Prostate gland (tissue), 2 donors: ENCODE results near the gene ZNF638. TPM values are rescaled to one million over a fixed set of nuclear protein-coding genes. Genes with fewer than 3 reads are reported as not detected.

Experiments used
- DNase-seq: peaks from one replicate; pipeline ENCODE4 v3.0.0-alpha.2; 2019; ENCODE audit warnings: low spot score
- H3K27ac ChIP-seq, 2 donors: fragments of 200-600 bp; sonication (generic); 2 replicates each; pipeline ENCODE4 v1.5.1; 2017 to 2019
- H3K27me3 ChIP-seq: fragments of 200-600 bp; sonication (generic); replicated peaks from 2 replicates; pipeline ENCODE4 v1.5.1; 2019; ENCODE audit not compliant: insufficient read depth
- H3K36me3 ChIP-seq, 2 donors: fragments of 200-600 bp; sonication (generic); 1 replicate in 1 of 2; 2 replicates in 1 of 2; pipeline versions ENCODE4 v1.5.1 to v1.8.1; 2017 to 2019
- H3K4me1 ChIP-seq: fragments of 200-600 bp; sonication (generic); replicated peaks from 2 replicates; pipeline ENCODE4 v1.5.1; 2019
- H3K4me3 ChIP-seq, 2 donors: fragments of 200-600 bp; sonication (generic); 2 replicates each; pipeline ENCODE4 v1.5.1; 2017 to 2019
- H3K9me3 ChIP-seq: fragments of 200-600 bp; sonication (generic); 2 replicates; pipeline ENCODE4 v1.5.1; 2017
- POLR2A ChIP-seq: fragments of 450-650 bp; IDR thresholded peaks from one replicate; pipeline ENCODE4 v1.6.1; 2016; ENCODE audit warnings: antibody characterized with exemption, mild to moderate bottlenecking
- POLR2AphosphoS5 ChIP-seq: sonication (generic); formaldehyde crosslinking; IDR thresholded peaks from one replicate; pipeline ENCODE4 v1.6.1; 2017; ENCODE audit warnings: antibody characterized with exemption
- WGBS: methylation state at CpG from one replicate; pipeline ENCODE4 v1.1.5; 2018; 5-methylcytosine and 5-hydroxymethylcytosine counted together
- intact Hi-C: fragments of 100-400 bp; cut with DNase I; formaldehyde crosslinking; loops from one replicate; pipeline ENCODE4 v1.14.2; 2022
- total RNA-seq, 2 donors: library from RNA; depleted of rRNA; stranded (reverse); fragments of >200 nt; gene quantifications; one replicate each; pipeline ENCODE4 v1.1.0, GENCODE V29; 2016
- TF ChIP-seq, protein P1 (sequence below), 4 experiments: fragments of 200-600 bp in 2 of 4; fragments of 450-650 bp in 2 of 4; sonication (generic) in 2 of 4; IDR thresholded peaks; 1 replicate in 3 of 4; 2 replicates in 1 of 4; pipeline ENCODE4 v1.5.1; 2016 to 2019; ENCODE audit warnings: antibody characterized with exemption in 4 of 4, mild to moderate bottlenecking in 2 of 4, moderate library complexity in 2 of 4

ZNF638 gene
- total RNA-seq, 2 donors from 2014 or later = 137 to 164 TPM

DNA sequence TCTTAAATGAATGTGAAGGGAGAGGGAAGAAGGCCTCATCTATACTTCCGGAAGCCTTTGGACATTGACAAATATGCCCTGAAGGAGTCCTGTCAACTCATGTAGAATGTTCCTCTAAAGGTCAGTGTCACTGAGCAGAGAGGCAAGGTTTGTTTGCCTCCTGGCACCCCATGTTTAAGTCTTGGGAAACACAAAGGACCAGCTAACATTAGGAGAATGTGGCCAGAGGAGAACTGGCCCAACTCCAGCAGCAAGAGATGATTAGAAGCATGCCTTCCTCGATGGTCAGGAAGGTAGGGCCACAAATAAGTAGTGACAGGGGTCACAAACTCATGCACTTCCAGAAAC lies 127.5 kb downstream of the ZNF638 start:
- WGBS = 77% methylated on average over 2 of the region's 2 CpGs
- H3K9me3 ChIP-seq = no peaks in the 10 kb centered on the region
- no peak overlapping the region for H3K4me3 ChIP-seq
- H3K36me3 ChIP-seq = no peaks in the 10 kb centered on the region
- TF ChIP-seq, protein P1, sequence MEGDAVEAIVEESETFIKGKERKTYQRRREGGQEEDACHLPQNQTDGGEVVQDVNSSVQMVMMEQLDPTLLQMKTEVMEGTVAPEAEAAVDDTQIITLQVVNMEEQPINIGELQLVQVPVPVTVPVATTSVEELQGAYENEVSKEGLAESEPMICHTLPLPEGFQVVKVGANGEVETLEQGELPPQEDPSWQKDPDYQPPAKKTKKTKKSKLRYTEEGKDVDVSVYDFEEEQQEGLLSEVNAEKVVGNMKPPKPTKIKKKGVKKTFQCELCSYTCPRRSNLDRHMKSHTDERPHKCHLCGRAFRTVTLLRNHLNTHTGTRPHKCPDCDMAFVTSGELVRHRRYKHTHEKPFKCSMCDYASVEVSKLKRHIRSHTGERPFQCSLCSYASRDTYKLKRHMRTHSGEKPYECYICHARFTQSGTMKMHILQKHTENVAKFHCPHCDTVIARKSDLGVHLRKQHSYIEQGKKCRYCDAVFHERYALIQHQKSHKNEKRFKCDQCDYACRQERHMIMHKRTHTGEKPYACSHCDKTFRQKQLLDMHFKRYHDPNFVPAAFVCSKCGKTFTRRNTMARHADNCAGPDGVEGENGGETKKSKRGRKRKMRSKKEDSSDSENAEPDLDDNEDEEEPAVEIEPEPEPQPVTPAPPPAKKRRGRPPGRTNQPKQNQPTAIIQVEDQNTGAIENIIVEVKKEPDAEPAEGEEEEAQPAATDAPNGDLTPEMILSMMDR (IDR thresholded peaks at IDR 0.05) = no peak
- no peak for TF ChIP-seq POLR2A
- TF ChIP-seq POLR2AphosphoS5 = no peak
- peaks cover under 1% of the 10 kb centered on the region for H3K4me1 ChIP-seq
- no peak overlapping the region for H3K27ac ChIP-seq
- peaks cover 3% of the 10 kb centered on the region for H3K27me3 ChIP-seq
- no peak for DNase-seq
- intact Hi-C loops = loop anchor here (5.0 kb wide), 1 partner anchor 127 kb away; the partner anchor contains the start of gene ZNF638

DNA sequence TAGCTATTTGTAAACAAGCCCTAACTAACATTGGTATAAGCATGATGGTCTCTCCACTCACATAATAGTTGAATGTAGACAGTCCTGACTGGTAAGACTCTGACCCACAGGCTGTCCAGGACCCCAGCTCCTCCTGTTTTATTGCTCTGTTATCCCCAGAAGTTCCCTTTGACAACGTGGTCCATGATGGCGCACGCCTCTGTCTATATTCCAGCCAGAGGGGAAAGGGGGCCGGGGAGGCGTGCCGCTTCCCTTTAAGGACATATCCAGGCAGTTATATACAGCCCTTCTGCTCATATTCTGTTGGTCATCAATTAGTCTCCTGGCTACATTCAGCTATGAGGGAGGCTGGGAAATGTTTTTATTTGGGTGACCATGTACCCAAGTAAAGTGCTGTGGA lies 128.5 kb downstream of the ZNF638 start:
- DNase-seq = no peak
- no peak for TF ChIP-seq POLR2A
- TF ChIP-seq, protein P1 (IDR thresholded peaks at IDR 0.05) = no peak
- no peak for TF ChIP-seq POLR2AphosphoS5
- H3K27ac ChIP-seq = no peak overlapping the region
- intact Hi-C loops = no loop called here
- no peaks in the 10 kb centered on the region for H3K27me3 ChIP-seq
- WGBS = 86% methylated on average over 6 of the region's 6 CpGs
- no peaks in the 10 kb centered on the region for H3K9me3 ChIP-seq
- no peaks in the 10 kb centered on the region for H3K4me1 ChIP-seq
- no peak overlapping the region for H3K4me3 ChIP-seq
- no peaks in the 10 kb centered on the region for H3K36me3 ChIP-seq

DNA sequence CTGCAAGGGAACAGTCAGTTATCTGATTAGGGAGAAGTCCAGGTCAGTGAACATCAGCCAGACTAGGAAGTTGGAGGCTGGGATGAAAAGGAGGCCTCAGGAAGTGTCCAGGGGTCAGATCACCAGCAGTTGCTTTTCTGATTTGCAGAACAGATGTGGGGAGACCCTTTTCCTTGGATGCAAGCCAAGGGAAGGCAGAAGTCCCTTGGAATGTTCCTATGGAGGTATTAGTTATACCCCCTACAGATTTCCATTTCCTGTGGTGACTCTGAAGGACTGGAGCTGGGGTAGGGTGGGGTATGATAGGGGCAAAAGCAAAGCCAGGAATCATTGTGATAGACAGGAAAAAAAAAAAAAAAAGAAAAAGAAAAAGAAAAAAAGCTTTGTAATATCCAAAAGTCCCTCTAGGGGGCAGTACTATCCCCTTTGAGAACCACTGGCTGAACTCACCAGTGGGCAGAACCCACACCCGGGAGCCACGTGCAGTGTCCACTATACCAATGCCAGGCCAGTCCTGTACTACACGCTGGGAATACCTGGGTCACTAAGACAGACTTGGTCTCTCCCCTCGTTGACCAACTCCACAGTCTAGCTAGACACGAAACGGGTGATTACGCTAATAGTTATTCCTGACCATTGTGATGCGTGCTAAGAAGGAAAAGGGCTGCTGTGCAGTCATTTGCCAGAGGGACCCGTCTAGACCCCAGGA lies 129.2 kb downstream of the ZNF638 start:
- H3K4me1 ChIP-seq = no peaks in the 10 kb centered on the region
- 65% methylated on average over 9 of the region's 9 CpGs for whole genome bisulfite sequencing
- no peak for DNase-seq
- H3K36me3 ChIP-seq = no peaks in the 10 kb centered on the region
- H3K9me3 ChIP-seq = no peaks in the 10 kb centered on the region
- no peaks in the 10 kb centered on the region for H3K27me3 ChIP-seq
- no peak overlapping the region for H3K27ac ChIP-seq
- intact Hi-C loops = no loop called here
- H3K4me3 ChIP-seq = no peak overlapping the region
- TF ChIP-seq POLR2A (no peak), POLR2AphosphoS5 (no peak)
- TF ChIP-seq, protein P1 (IDR thresholded peaks at IDR 0.05) = no peak

DNA sequence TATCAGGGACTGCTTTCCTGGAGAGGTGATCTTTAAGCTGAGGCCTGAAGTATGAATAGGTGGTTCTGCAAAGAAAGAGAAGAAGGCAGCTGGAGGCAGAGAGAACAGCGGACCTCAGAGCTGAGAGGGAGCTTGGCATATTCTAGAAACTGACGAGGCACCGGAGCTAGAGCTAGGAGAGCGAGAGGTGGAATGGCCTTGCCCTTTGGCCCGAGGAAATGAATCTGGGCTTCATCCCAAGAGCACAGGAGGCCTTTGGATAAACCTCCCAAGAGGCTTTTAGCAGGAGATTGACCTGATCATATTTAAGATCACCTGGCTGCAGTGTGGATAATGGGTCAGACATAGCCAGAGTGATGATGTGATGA lies 129.7 kb downstream of the ZNF638 start:
- H3K27me3 ChIP-seq = no peaks in the 10 kb centered on the region
- intact Hi-C loops = no loop called here
- no peak overlapping the region for H3K27ac ChIP-seq
- WGBS = 66% methylated on average over 5 of the region's 5 CpGs
- no peak for DNase-seq
- no peak for TF ChIP-seq POLR2AphosphoS5
- no peak for TF ChIP-seq POLR2A
- TF ChIP-seq, protein P1 (IDR thresholded peaks at IDR 0.05) = no peak
- no peaks in the 10 kb centered on the region for H3K4me1 ChIP-seq
- no peak overlapping the region for H3K4me3 ChIP-seq
- H3K9me3 ChIP-seq = no peaks in the 10 kb centered on the region
- no peaks in the 10 kb centered on the region for H3K36me3 ChIP-seq

DNA sequence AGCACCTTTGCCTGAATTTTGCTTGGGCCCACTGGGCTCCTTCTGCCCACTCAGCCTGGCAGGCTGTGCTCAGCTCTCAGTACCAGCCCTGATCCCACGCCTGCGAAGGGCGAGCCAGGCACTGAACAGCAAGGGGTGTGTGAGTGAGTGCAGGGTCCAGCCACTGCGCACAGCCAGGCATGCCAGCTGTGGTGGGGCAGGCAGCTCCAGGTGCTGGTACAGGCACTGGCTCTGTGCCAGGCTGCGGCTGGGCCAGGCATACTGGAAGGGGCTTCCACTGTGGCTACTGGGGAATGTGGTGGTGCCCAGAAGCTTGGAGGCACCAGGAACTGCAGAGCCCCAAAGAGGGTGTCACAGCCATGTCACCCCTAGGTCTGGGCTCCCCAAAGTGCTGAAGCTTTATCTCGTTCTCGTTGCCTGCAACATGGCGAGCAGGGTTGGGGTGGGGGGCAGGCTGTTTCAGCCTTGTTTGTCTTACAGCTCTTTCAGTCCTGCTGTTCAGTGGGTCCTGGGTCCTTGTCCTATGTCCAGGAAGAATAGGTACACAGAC lies 130.5 kb downstream of the ZNF638 start:
- Histone ChIP-seq H3K4me1 (no peaks in the 10 kb centered on the region), H3K27ac (no peak overlapping the region), H3K4me3 (no peak overlapping the region), H3K27me3 (no peaks in the 10 kb centered on the region), H3K36me3 (no peaks in the 10 kb centered on the region), H3K9me3 (no peaks in the 10 kb centered on the region)
- DNase-seq = no peak
- intact Hi-C loops = no loop called here
- TF ChIP-seq POLR2A = no peak
- TF ChIP-seq, protein P1 (IDR thresholded peaks at IDR 0.05) = no peak
- no peak for TF ChIP-seq POLR2AphosphoS5
- 96% methylated on average over 7 of the region's 8 CpGs for WGBS
